Neural progenitor cell (in vitro differentiated cells): ENCODE data around the gene NHSL1. TPM values are rescaled to one million over a fixed set of nuclear protein-coding genes. Genes with fewer than 3 reads are reported as not detected.

Experiments used
- DNase-seq: peaks from one replicate; pipeline ENCODE4 v3.0.0-alpha.2; 2016; ENCODE audit warnings: low spot score
- H2AFZ ChIP-seq: fragments of 200-600 bp; sonication (generic); replicated peaks from 2 replicates; pipeline ENCODE4 v1.6.1; 2016; ENCODE audit warnings: antibody characterized with exemption
- H3F3A ChIP-seq: fragments of 200-600 bp; sonication (generic); 2 replicates; pipeline ENCODE4 v1.6.1; 2016; ENCODE audit warnings: antibody characterized with exemption, low read depth
- H3K27ac ChIP-seq: fragments of 200-600 bp; sonication (generic); 2 replicates; pipeline ENCODE4 v1.5.1; 2016; ENCODE audit warnings: mild to moderate bottlenecking
- H3K27me3 ChIP-seq: fragments of 200-600 bp; sonication (generic); 2 replicates; pipeline ENCODE4 v1.6.1; 2016; ENCODE audit warnings: mild to moderate bottlenecking, moderate library complexity
- H3K36me3 ChIP-seq: fragments of 200-600 bp; sonication (generic); 2 replicates; pipeline ENCODE4 v1.5.1; 2016
- H3K4me1 ChIP-seq: fragments of 200-600 bp; sonication (generic); 2 replicates; pipeline ENCODE4 v1.6.1; 2016; ENCODE audit warnings: mixed run types
- H3K4me2 ChIP-seq: fragments of 200-600 bp; sonication (generic); 2 replicates; pipeline ENCODE4 v1.6.1; 2016
- H3K4me3 ChIP-seq: fragments of 200-600 bp; sonication (generic); 2 replicates; pipeline ENCODE4 v1.5.1; 2016
- H3K79me2 ChIP-seq: fragments of 200-600 bp; sonication (generic); 2 replicates; pipeline ENCODE4 v1.6.1; 2016; ENCODE audit warnings: low read depth
- H3K9ac ChIP-seq: fragments of 200-600 bp; sonication (generic); 2 replicates; pipeline ENCODE4 v1.6.1; 2016
- H3K9me3 ChIP-seq: fragments of 200-600 bp; sonication (generic); 2 replicates; pipeline ENCODE4 v1.5.1; 2016; ENCODE audit warnings: low read depth
- H4K20me1 ChIP-seq: fragments of 200-600 bp; sonication (generic); 2 replicates; pipeline ENCODE4 v1.6.1; 2016; ENCODE audit warnings: low read depth
- H3K27ac Mint-ChIP-seq: 3 replicates; pipeline ENCODE4 v1.8.0; 2021; ENCODE audit warnings: mixed read lengths
- H3K27me3 Mint-ChIP-seq: 2 replicates; pipeline ENCODE4 v1.8.0; 2022; ENCODE audit warnings: low read depth, mild to moderate bottlenecking, inconsistent platforms, moderate library complexity, mixed read lengths; ENCODE audit not compliant: insufficient read depth
- H3K36me3 Mint-ChIP-seq: 3 replicates; pipeline ENCODE4 v1.8.0; 2021; ENCODE audit warnings: mixed read lengths
- H3K4me1 Mint-ChIP-seq: 3 replicates; pipeline ENCODE4 v1.8.0; 2021; ENCODE audit warnings: mixed read lengths
- H3K4me3 Mint-ChIP-seq: 3 replicates; pipeline ENCODE4 v1.8.0; 2021; ENCODE audit warnings: mild to moderate bottlenecking, moderate library complexity, mixed read lengths
- H3K9me3 Mint-ChIP-seq: 3 replicates; pipeline ENCODE4 v1.8.0; 2020; ENCODE audit warnings: mixed read lengths
- EZH2 ChIP-seq: fragments of 200-600 bp; sonication (generic); IDR thresholded peaks from 2 replicates; pipeline ENCODE4 v1.6.1; 2017; ENCODE audit warnings: antibody characterized with exemption, mild to moderate bottlenecking, moderate library complexity
- EZH2phosphoT487 ChIP-seq: fragments of 200-600 bp; sonication (generic); IDR thresholded peaks from 2 replicates; pipeline ENCODE4 v1.6.1; 2017; ENCODE audit warnings: antibody characterized with exemption
- total RNA-seq: library from RNA; depleted of rRNA; stranded (reverse); fragments of >200 nt; gene quantifications from 2 replicates; pipeline ENCODE4 v1.2.3, GENCODE V29; 2015; ENCODE audit warnings: low replicate concordance
- TF ChIP-seq, protein P1 (sequence below): fragments of 200-600 bp; sonication (generic); IDR thresholded peaks from 2 replicates; pipeline ENCODE4 v1.5.1; 2017; ENCODE audit warnings: antibody characterized with exemption, mild to moderate bottlenecking

Gene NHSL1
- total RNA-seq, 1 donor from 2014 or later: 12.1 TPM

DNA sequence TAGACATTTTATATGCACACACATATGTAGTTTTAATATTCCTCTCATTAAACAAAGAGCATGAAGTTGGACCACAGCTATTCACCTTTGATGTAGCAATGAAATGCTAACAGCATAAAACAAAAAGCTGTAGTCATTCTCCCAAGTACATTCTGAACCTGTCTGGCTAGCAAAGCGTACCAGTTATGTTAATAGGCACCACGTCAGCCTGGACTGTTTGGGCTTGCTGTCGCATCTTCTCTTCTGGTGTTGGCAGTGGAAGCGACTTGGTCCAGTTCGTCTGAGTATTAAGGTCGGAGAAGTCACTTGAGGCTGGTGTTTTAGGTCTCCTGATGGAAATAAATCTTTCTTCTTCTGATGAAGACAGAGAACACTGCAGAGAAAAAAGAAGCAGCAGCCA, 52.5 kb downstream of the NHSL1 start:
- no peak for TF ChIP-seq EZH2
- TF ChIP-seq, protein P1, sequence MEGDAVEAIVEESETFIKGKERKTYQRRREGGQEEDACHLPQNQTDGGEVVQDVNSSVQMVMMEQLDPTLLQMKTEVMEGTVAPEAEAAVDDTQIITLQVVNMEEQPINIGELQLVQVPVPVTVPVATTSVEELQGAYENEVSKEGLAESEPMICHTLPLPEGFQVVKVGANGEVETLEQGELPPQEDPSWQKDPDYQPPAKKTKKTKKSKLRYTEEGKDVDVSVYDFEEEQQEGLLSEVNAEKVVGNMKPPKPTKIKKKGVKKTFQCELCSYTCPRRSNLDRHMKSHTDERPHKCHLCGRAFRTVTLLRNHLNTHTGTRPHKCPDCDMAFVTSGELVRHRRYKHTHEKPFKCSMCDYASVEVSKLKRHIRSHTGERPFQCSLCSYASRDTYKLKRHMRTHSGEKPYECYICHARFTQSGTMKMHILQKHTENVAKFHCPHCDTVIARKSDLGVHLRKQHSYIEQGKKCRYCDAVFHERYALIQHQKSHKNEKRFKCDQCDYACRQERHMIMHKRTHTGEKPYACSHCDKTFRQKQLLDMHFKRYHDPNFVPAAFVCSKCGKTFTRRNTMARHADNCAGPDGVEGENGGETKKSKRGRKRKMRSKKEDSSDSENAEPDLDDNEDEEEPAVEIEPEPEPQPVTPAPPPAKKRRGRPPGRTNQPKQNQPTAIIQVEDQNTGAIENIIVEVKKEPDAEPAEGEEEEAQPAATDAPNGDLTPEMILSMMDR: no peak
- TF ChIP-seq EZH2phosphoT487: no peak
- peaks cover 14% of the 10 kb centered on the region for H3K4me1 Mint-ChIP-seq
- H3K27ac ChIP-seq: no peak overlapping the region

DNA sequence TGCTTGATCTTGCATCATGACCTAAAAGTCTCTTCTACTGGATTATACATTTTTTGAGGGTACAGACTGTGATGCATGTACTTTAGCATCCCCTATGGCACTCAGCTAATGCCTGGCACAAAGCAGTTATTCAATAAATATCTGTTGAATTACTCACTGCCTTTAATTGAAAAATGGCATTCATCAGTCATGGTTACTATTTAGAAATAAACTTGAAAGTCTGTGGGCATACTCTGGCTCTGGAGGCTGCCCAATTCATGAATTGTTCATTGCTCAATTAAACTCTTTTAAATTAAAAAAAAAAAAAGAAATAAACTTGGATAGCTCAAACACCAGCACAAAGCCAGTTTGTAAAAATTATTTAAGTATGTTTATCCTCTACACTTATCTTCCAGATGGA, 55.3 kb downstream of the NHSL1 start:
- Histone ChIP-seq H3K27ac (no peak overlapping the region), H3K9ac (no peak overlapping the region), H3K79me2 (no peaks in the 10 kb centered on the region), H3K4me2 (no peak overlapping the region), H4K20me1 (no peaks in the 10 kb centered on the region), H3K9me3 (no peaks in the 10 kb centered on the region), H3K4me3 (no peak overlapping the region), H3K4me1 (no peaks in the 10 kb centered on the region), H3K27me3 (no peaks in the 10 kb centered on the region), H3F3A (no peaks in the 10 kb centered on the region), H2AFZ (no peak overlapping the region), H3K36me3 (no peaks in the 10 kb centered on the region)
- peaks cover 2% of the 10 kb centered on the region for H3K4me1 Mint-ChIP-seq
- TF ChIP-seq EZH2phosphoT487 (no peak), EZH2 (no peak)
- TF ChIP-seq, protein P1: no peak
- no peak overlapping the region for H3K4me3 Mint-ChIP-seq
- H3K27me3 Mint-ChIP-seq: no peaks in the 10 kb centered on the region
- no peaks in the 10 kb centered on the region for H3K9me3 Mint-ChIP-seq
- H3K27ac Mint-ChIP-seq: no peak overlapping the region
- peaks cover 20% of the 10 kb centered on the region for H3K36me3 Mint-ChIP-seq
- no peak for DNase-seq

More for the DNA sequence above, 52.5 kb downstream of the NHSL1 start:
- no peaks in the 10 kb centered on the region for H3K4me1 ChIP-seq
- no peaks in the 10 kb centered on the region for H3K9me3 ChIP-seq
- no peak overlapping the region for H3K4me2 ChIP-seq
- no peak for DNase-seq
- Mint-ChIP-seq H3K36me3 (peaks cover 22% of the 10 kb centered on the region), H3K27ac (no peak overlapping the region), H3K27me3 (no peaks in the 10 kb centered on the region), H3K4me3 (no peak overlapping the region), H3K9me3 (no peaks in the 10 kb centered on the region)
- H2AFZ ChIP-seq: no peak overlapping the region
- H3K27me3 ChIP-seq: no peaks in the 10 kb centered on the region
- H3K9ac ChIP-seq: no peak overlapping the region
- H3K4me3 ChIP-seq: no peak overlapping the region
- no peaks in the 10 kb centered on the region for H4K20me1 ChIP-seq
- no peaks in the 10 kb centered on the region for H3K79me2 ChIP-seq
- H3K36me3 ChIP-seq: no peaks in the 10 kb centered on the region
- no peaks in the 10 kb centered on the region for H3F3A ChIP-seq

DNA sequence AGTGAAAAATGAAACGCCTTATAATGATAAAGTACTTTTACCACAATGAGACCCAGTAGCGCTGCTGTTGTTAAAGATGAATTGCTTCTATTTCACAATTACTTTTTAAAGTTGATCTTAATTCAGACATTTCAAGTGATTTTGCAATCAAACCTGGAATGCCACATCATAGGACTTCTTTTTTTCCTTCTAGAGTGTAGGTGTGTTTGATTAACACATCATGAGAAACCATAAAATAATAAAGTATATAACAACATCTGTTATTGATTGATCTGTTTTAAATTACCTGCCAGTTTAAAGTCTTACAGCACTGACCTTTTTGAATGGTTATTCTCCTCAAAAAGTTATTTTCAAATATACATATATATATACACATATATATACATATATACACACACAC, 56.6 kb downstream of the NHSL1 start:
- H3K9me3 ChIP-seq: no peaks in the 10 kb centered on the region
- H3K36me3 ChIP-seq: no peaks in the 10 kb centered on the region
- Mint-ChIP-seq H3K9me3 (no peaks in the 10 kb centered on the region), H3K4me3 (no peak overlapping the region), H3K36me3 (peaks cover 18% of the 10 kb centered on the region), H3K27me3 (no peaks in the 10 kb centered on the region), H3K27ac (no peak overlapping the region), H3K4me1 (no peaks in the 10 kb centered on the region)
- TF ChIP-seq EZH2 (no peak), EZH2phosphoT487 (no peak)
- TF ChIP-seq, protein P1: no peak
- no peaks in the 10 kb centered on the region for H3K4me1 ChIP-seq
- no peak overlapping the region for H2AFZ ChIP-seq
- DNase-seq: no peak
- no peak overlapping the region for H3K4me3 ChIP-seq
- H3K4me2 ChIP-seq: no peak overlapping the region
- H3K79me2 ChIP-seq: no peaks in the 10 kb centered on the region
- no peak overlapping the region for H3K9ac ChIP-seq
- H3F3A ChIP-seq: no peaks in the 10 kb centered on the region
- H4K20me1 ChIP-seq: no peaks in the 10 kb centered on the region
- H3K27ac ChIP-seq: no peak overlapping the region
- no peaks in the 10 kb centered on the region for H3K27me3 ChIP-seq
